GM12878 (cell line): ENCODE results near the gene PADI1. TPM values are rescaled to one million over a fixed set of nuclear protein-coding genes. Genes with fewer than 3 reads are reported as not detected.

Experiments
- ATAC-seq: fragments of 200-7000 bp; cut with Tn5 transposase; 3 replicates; pipeline ENCODE4 v1.9.1; 2020; ENCODE audit warnings: mild to moderate bottlenecking, moderate library complexity
- BruUV-seq: library from RNA; stranded (reverse); fragments of 400-500 nt; replicated peaks from 2 replicates; lab custom pipeline; 2021; lab: Mats Ljungman, UMichigan
- CTCF ChIA-PET: fragments of 300-600 bp; sonication (Branson Sonifier 250); formaldehyde crosslinking; extraction: SDS; loops from one replicate; lab custom pipeline; 2021; ENCODE audit warnings: inconsistent platforms; lab: Yijun Ruan, JAX
- POLR2A ChIA-PET: fragments of 350-600 bp; formaldehyde crosslinking; extraction: SDS; loops from one replicate; lab custom pipeline; 2021; ENCODE audit warnings: inconsistent platforms; lab: Charles Lee
- RAD21 ChIA-PET: fragments of 300-600 bp; sonication (Branson Sonifier 250); formaldehyde crosslinking; loops from one replicate; lab custom pipeline; 2023; ENCODE audit warnings: antibody characterized with exemption; ENCODE audit not compliant: unreplicated experiment; lab: Charles Lee
- SMC1A ChIA-PET: fragments of 300-600 bp; sonication (Branson Sonifier 250); formaldehyde crosslinking; loops from one replicate; lab custom pipeline; 2023; ENCODE audit not compliant: unreplicated experiment, uncharacterized antibody; lab: Charles Lee
- DNase-seq: peaks from one replicate; pipeline ENCODE4 v3.0.0-alpha.2; 2011; ENCODE audit warnings: low read depth, low spot score
- FAIRE-seq: peaks from 3 replicates; lab custom pipeline; 2011; peaks lifted over from hg19 to GRCh38; lab: Jason Lieb, UNC
- H2AFZ ChIP-seq: 2 replicates; pipeline ENCODE4 v1.6.0; 2011; ENCODE audit warnings: low read depth, low read length, control low read depth; ENCODE audit not compliant: control insufficient read depth
- H3K27ac ChIP-seq: 2 replicates; pipeline ENCODE4 v1.5.1; 2011; ENCODE audit warnings: control low read depth; ENCODE audit not compliant: control insufficient read depth, insufficient read depth
- H3K27me3 ChIP-seq, 2 experiments: replicated peaks in 1 of 2; 2 replicates each; pipeline versions ENCODE4 v1.6.0 to v1.6.1; 2011; ENCODE audit warnings: low read length in 1 of 2; ENCODE audit not compliant: control insufficient read depth in 2 of 2, insufficient read depth in 2 of 2
- H3K36me3 ChIP-seq, 2 experiments: 2 replicates each; pipeline ENCODE4 v1.5.1; 2011; ENCODE audit warnings: low read length in 1 of 2; ENCODE audit not compliant: control insufficient read depth in 2 of 2, insufficient read depth in 2 of 2
- H3K4me1 ChIP-seq: 2 replicates; pipeline ENCODE4 v1.6.1; 2011; ENCODE audit warnings: mild to moderate bottlenecking, low read length, moderate library complexity, mixed read lengths; ENCODE audit not compliant: control insufficient read depth, insufficient read depth
- H3K4me2 ChIP-seq: 2 replicates; pipeline ENCODE4 v1.6.0; 2011; ENCODE audit warnings: control low read depth; ENCODE audit not compliant: control insufficient read depth, insufficient read depth
- H3K4me3 ChIP-seq: fragments of 200-600 bp; sonication (generic); 2 replicates; pipeline ENCODE4 v1.5.1; 2016
- H3K79me2 ChIP-seq: 2 replicates; pipeline ENCODE4 v1.6.0; 2011; ENCODE audit warnings: low read length; ENCODE audit not compliant: control insufficient read depth, insufficient read depth
- H3K9ac ChIP-seq: 2 replicates; pipeline ENCODE4 v1.8.0; 2011; ENCODE audit warnings: low read length, control low read depth, mixed read lengths; ENCODE audit not compliant: control insufficient read depth, insufficient read depth
- H3K9me3 ChIP-seq: replicated peaks from 3 replicates; pipeline ENCODE4 v1.5.1; 2011; ENCODE audit warnings: mild to moderate bottlenecking, low read length; ENCODE audit not compliant: control insufficient read depth, insufficient read depth
- H4K20me1 ChIP-seq: 2 replicates; pipeline ENCODE4 v1.6.0; 2011; ENCODE audit not compliant: control insufficient read depth, insufficient read depth
- BCL11A ChIP-seq: IDR thresholded peaks from 2 replicates; pipeline ENCODE4 v1.6.1; 2011; ENCODE audit warnings: low read depth, low read length
- ESRRA ChIP-seq: IDR thresholded peaks from 2 replicates; pipeline ENCODE4 v1.6.1; 2012; ENCODE audit warnings: mild to moderate bottlenecking, low read length, improper control_type of control experiment
- GABPA ChIP-seq: IDR thresholded peaks from 2 replicates; pipeline ENCODE4 v1.6.1; 2014; ENCODE audit warnings: antibody characterized with exemption, low read depth, mild to moderate bottlenecking, inconsistent platforms
- HDGF ChIP-seq: fragments of 450-650 bp; IDR thresholded peaks from 2 replicates; pipeline ENCODE4 v1.6.1; 2016; ENCODE audit warnings: antibody characterized with exemption
- KAT2A ChIP-seq: conservative IDR thresholded peaks from 2 replicates; pipeline ENCODE4 v1.6.1; 2011; ENCODE audit warnings: low read depth, low read length; ENCODE audit not compliant: control insufficient read depth
- KLF5 ChIP-seq: fragments of 450-650 bp; IDR thresholded peaks from 2 replicates; pipeline ENCODE4 v1.6.1; 2014; ENCODE audit warnings: mild to moderate bottlenecking; ENCODE audit not compliant: partially characterized antibody
- NFYA ChIP-seq: IDR thresholded peaks from 2 replicates; pipeline ENCODE4 v1.6.1; 2011; ENCODE audit warnings: low read depth, mild to moderate bottlenecking, low read length, improper control_type of control experiment, borderline replicate concordance
- RB1 ChIP-seq: fragments of 450-650 bp; formaldehyde crosslinking; IDR thresholded peaks from 2 replicates; pipeline ENCODE4 v1.6.1; 2017; ENCODE audit warnings: mild to moderate bottlenecking, borderline replicate concordance
- SMARCA5 ChIP-seq: fragments of 450-650 bp; IDR thresholded peaks from 2 replicates; pipeline ENCODE4 v1.6.1; 2017; ENCODE audit warnings: mild to moderate bottlenecking
- SREBF2 ChIP-seq: IDR thresholded peaks from 2 replicates; pipeline ENCODE4 v1.6.1; 2012; ENCODE audit warnings: mild to moderate bottlenecking, low read length
- WGBS: methylation state at CpG from one replicate; pipeline ENCODE4 v1.1.6; 2016; ENCODE audit warnings: low lambda C conversion rate; ENCODE audit not compliant: insufficient replicate concordance, insufficient coverage; ENCODE audit errors: missing lambda C conversion rate; 5-methylcytosine and 5-hydroxymethylcytosine counted together
- in situ Hi-C: fragments of 300-500 bp; cut with MboI; formaldehyde crosslinking; loops from 9 replicates; pipeline ENCODE4 v1.14.3; 2018; ENCODE audit warnings: mixed read lengths
- intact Hi-C: fragments of 100-400 bp; cut with micrococcal nuclease; formaldehyde crosslinking; loops from one replicate; pipeline ENCODE4 v1.14.2; 2022; ENCODE audit not compliant: unreplicated experiment
- polyA plus RNA-seq, 11 experiments: library from polyadenylated mRNA; depleted of rRNA in 4 of 11; unstranded in 6 of 11; stranded (reverse) in 5 of 11; fragments of >200 nt; fragmentation: Nextera tagmentation in 4 of 11; fragmentation: Illumina TruSeq in 1 of 11; extraction: Ambion mirVana in 4 of 11; extraction: Trizol in 1 of 11; gene quantifications; 1 replicate in 1 of 11; 2 replicates in 10 of 11; pipeline versions ENCODE4 v1.2.1 to v1.2.3, GENCODE V29; 2011 to 2016; ENCODE audit warnings: inconsistent platforms in 2 of 11, missing spikeins in 2 of 11, low read depth in 1 of 11
- total RNA-seq, 4 experiments: library from RNA; depleted of rRNA in 3 of 4; stranded (reverse); fragments of >200 nt in 3 of 4; fragmentation: Illumina TruSeq in 1 of 4; extraction: Trizol in 1 of 4; gene quantifications; 2 replicates each; pipeline versions ENCODE4 v1.2.1 to v1.2.3, GENCODE V29; 2013 to 2021
- TF ChIP-seq, protein P1 (sequence below): fragments of 450-650 bp; IDR thresholded peaks from 2 replicates; pipeline ENCODE4 v1.6.1; 2016; ENCODE audit warnings: mild to moderate bottlenecking
- TF ChIP-seq, protein P2 (sequence below): fragments of 450-650 bp; conservative IDR thresholded peaks from 2 replicates; pipeline ENCODE4 v1.6.1; 2017; ENCODE audit warnings: mild to moderate bottlenecking, moderate library complexity
- TF ChIP-seq, protein P3 (sequence below): IDR thresholded peaks from 2 replicates; pipeline ENCODE4 v1.6.1; 2012; ENCODE audit warnings: low read depth, low read length, improper control_type of control experiment
- TF ChIP-seq, protein P4 (sequence below): IDR thresholded peaks from 2 replicates; pipeline ENCODE4 v1.6.1; 2011; ENCODE audit warnings: borderline replicate concordance, low read depth, mild to moderate bottlenecking, moderate library complexity, mixed read lengths, low read length; ENCODE audit not compliant: insufficient read depth; ENCODE audit errors: extremely low read length
- TF ChIP-seq, protein P5 (sequence below): fragments of 450-650 bp; IDR thresholded peaks from 2 replicates; pipeline ENCODE4 v1.6.1; 2017; ENCODE audit warnings: mild to moderate bottlenecking
- TF ChIP-seq, protein P6 (sequence below): IDR thresholded peaks from 2 replicates; pipeline ENCODE4 v1.6.1; 2011; ENCODE audit warnings: low read depth, mild to moderate bottlenecking, low read length, moderate library complexity, borderline replicate concordance; ENCODE audit errors: extremely low read depth

PADI1 gene
- total and polyA plus RNA-seq, 10 of the 15 experiments (the other 5 are each of a cell fraction or from before 2014, with no cell fraction given), result 0.05 TPM; not detected in 9

DNA sequence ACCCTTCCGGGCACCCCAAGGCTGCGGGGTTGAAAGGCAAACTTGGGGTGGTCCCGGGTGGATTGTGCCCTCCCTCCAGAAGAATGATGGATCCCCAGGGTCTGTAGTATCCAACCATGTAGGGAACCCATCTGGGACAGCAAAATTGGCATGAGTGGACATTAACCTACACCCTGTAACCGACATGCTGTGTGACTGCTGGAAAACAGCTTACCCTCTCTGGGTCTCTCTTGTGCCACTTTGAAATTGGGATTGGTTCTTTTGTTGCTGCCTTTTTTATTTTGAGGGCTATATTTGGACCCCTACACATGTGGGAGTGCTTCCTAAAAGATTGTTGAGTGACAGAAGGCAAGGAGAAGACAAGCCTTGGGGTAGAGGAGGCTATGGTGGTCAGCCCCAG is 19.5 kb downstream of the PADI1 start (continued):
- TF ChIP-seq, protein P1, sequence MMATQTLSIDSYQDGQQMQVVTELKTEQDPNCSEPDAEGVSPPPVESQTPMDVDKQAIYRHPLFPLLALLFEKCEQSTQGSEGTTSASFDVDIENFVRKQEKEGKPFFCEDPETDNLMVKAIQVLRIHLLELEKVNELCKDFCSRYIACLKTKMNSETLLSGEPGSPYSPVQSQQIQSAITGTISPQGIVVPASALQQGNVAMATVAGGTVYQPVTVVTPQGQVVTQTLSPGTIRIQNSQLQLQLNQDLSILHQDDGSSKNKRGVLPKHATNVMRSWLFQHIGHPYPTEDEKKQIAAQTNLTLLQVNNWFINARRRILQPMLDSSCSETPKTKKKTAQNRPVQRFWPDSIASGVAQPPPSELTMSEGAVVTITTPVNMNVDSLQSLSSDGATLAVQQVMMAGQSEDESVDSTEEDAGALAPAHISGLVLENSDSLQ, result no peak
- TF ChIP-seq, protein P2, sequence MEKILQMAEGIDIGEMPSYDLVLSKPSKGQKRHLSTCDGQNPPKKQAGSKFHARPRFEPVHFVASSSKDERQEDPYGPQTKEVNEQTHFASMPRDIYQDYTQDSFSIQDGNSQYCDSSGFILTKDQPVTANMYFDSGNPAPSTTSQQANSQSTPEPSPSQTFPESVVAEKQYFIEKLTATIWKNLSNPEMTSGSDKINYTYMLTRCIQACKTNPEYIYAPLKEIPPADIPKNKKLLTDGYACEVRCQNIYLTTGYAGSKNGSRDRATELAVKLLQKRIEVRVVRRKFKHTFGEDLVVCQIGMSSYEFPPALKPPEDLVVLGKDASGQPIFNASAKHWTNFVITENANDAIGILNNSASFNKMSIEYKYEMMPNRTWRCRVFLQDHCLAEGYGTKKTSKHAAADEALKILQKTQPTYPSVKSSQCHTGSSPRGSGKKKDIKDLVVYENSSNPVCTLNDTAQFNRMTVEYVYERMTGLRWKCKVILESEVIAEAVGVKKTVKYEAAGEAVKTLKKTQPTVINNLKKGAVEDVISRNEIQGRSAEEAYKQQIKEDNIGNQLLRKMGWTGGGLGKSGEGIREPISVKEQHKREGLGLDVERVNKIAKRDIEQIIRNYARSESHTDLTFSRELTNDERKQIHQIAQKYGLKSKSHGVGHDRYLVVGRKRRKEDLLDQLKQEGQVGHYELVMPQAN, result no peak
- TF ChIP-seq, protein P3, sequence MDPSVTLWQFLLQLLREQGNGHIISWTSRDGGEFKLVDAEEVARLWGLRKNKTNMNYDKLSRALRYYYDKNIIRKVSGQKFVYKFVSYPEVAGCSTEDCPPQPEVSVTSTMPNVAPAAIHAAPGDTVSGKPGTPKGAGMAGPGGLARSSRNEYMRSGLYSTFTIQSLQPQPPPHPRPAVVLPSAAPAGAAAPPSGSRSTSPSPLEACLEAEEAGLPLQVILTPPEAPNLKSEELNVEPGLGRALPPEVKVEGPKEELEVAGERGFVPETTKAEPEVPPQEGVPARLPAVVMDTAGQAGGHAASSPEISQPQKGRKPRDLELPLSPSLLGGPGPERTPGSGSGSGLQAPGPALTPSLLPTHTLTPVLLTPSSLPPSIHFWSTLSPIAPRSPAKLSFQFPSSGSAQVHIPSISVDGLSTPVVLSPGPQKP, result no peak
- TF ChIP-seq NFYA (no peak), KAT2A (no peak)

DNA sequence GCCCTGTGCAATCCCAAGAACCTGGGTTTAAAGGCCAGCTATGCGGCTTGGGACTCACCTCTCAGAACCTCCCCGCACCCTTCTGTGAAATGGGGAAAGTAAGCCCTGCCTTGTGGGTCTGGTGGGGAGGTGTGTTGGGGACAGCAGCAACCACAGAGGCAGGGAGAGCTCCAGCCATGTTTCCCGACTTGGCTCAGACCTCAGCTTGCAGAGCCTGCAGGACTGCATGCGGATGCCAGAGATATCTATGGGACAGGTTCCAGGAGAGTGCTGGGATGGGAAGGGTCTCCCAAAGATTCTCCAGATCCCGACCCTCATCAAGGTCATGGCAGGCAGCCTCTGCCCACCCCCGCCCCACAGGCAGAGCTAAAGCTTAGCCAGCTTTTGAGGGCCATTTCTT is 20.2 kb downstream of the PADI1 start:
- no peaks in the 10 kb centered on the region for H3K79me2 ChIP-seq
- WGBS, result 18% methylated on average over 6 of the region's 6 CpGs
- DNase-seq (no peak), ATAC-seq (no peak), FAIRE-seq (no peak)
- RAD21 ChIA-PET, result interaction anchor here (1.5 kb wide), 1 partner anchor 10 kb away, joined by 5 read pairs; no protein-coding TSS in a partner anchor
- intact Hi-C loops (no loop called here), in situ Hi-C loops (no loop called here)
- no peaks in the 10 kb centered on the region for H3K36me3 ChIP-seq
- no peaks in the 10 kb centered on the region for H3K4me1 ChIP-seq
- SMC1A ChIA-PET, result no interaction called here
- no peak overlapping the region for H3K9ac ChIP-seq
- CTCF ChIA-PET, result interaction anchor here (1.0 to 1.4 kb wide), 2 partner anchors 11 to 13 kb away, joined by 3 to 4 read pairs; no protein-coding TSS in a partner anchor
- BruUV-seq, result no TSS peak
- no peaks in the 10 kb centered on the region for H3K9me3 ChIP-seq
- no peak overlapping the region for H3K27ac ChIP-seq
- no peak overlapping the region for H2AFZ ChIP-seq
- no peak overlapping the region for H3K4me3 ChIP-seq
- H4K20me1 ChIP-seq, result no peaks in the 10 kb centered on the region
- H3K4me2 ChIP-seq, result no peak overlapping the region
- H3K27me3 ChIP-seq, result peaks cover 0 to 2% of the 10 kb centered on the region in 2 experiments; a peak in 2 of 4 replicates
- POLR2A ChIA-PET, result no interaction called here
- TF ChIP-seq HDGF (no peak), ESRRA (no peak), BCL11A (no peak), KLF5 (no peak), SMARCA5 (no peak), RB1 (no peak), GABPA (no peak), SREBF2 (no peak)
- TF ChIP-seq, protein P4, sequence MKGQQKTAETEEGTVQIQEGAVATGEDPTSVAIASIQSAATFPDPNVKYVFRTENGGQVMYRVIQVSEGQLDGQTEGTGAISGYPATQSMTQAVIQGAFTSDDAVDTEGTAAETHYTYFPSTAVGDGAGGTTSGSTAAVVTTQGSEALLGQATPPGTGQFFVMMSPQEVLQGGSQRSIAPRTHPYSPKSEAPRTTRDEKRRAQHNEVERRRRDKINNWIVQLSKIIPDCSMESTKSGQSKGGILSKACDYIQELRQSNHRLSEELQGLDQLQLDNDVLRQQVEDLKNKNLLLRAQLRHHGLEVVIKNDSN, result no peak
- TF ChIP-seq, protein P5, sequence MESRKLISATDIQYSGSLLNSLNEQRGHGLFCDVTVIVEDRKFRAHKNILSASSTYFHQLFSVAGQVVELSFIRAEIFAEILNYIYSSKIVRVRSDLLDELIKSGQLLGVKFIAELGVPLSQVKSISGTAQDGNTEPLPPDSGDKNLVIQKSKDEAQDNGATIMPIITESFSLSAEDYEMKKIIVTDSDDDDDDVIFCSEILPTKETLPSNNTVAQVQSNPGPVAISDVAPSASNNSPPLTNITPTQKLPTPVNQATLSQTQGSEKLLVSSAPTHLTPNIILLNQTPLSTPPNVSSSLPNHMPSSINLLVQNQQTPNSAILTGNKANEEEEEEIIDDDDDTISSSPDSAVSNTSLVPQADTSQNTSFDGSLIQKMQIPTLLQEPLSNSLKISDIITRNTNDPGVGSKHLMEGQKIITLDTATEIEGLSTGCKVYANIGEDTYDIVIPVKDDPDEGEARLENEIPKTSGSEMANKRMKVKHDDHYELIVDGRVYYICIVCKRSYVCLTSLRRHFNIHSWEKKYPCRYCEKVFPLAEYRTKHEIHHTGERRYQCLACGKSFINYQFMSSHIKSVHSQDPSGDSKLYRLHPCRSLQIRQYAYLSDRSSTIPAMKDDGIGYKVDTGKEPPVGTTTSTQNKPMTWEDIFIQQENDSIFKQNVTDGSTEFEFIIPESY, result no peak
- TF ChIP-seq, protein P6, sequence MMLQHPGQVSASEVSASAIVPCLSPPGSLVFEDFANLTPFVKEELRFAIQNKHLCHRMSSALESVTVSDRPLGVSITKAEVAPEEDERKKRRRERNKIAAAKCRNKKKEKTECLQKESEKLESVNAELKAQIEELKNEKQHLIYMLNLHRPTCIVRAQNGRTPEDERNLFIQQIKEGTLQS, result no peak
